ENCODE results near the gene PCMTD2.
"Not testable (repeated sequence)": the region's sequence is repeated elsewhere in the genome, so short reads cannot be mapped to it uniquely, and the experiment has no call there.

Gene PCMTD2

GRCh38 chr20:64318056-64318455 lies 62.5 kb downstream of the PCMTD2 start:
- H3K27me3 ChIP-seq (ENCODE audit: insufficient read depth, poor library complexity, severe bottlenecking) = peaks cover 54% of the 10 kb centered on the region
- H3K4me1 ChIP-seq (ENCODE audit: insufficient read depth, poor library complexity, severe bottlenecking); H3K9me3 ChIP-seq (ENCODE audit: severe bottlenecking); H3K27ac ChIP-seq (ENCODE audit: poor library complexity, severe bottlenecking); H3K4me3 ChIP-seq (ENCODE audit: severe bottlenecking); ATAC-seq (ENCODE audit: low read depth); H3K36me3 ChIP-seq (ENCODE audit: low read depth): not testable (repeated sequence)
- peak; percentile 56 for DNase-seq (ENCODE audit: low spot score)

- not testable (repeated sequence) for H3K36me3 ChIP-seq (ENCODE audit: low read depth); ATAC-seq (ENCODE audit: low read depth); H3K4me1 ChIP-seq (ENCODE audit: insufficient read depth, poor library complexity, severe bottlenecking); H3K9me3 ChIP-seq (ENCODE audit: severe bottlenecking); H3K4me3 ChIP-seq (ENCODE audit: severe bottlenecking); H3K27ac ChIP-seq (ENCODE audit: poor library complexity, severe bottlenecking)
- peaks cover 51% of the 10 kb centered on the region for H3K27me3 ChIP-seq (ENCODE audit: insufficient read depth, poor library complexity, severe bottlenecking)
- peak; percentile 61 for DNase-seq (ENCODE audit: low spot score)
Measured at GRCh38 chr20:64322031-64322789, 66.7 kb downstream of the PCMTD2 start.

Data from RWPE2 (cell line).